ENCODE results near the gene ACAD8. TPM values are rescaled to one million over a fixed set of nuclear protein-coding genes. Genes with fewer than 3 reads are reported as not detected.

The ACAD8 gene
- polyA plus RNA-seq, 1 donor from 2014 or later = 68.8 TPM

GRCh38 chr11:134215836-134216235 lies 37.5 kb upstream of the ACAD8 start:
- H3K9ac ChIP-seq (ENCODE audit: low read length) = no peak overlapping the region
- no peaks in the 10 kb centered on the region for H3K36me3 ChIP-seq (ENCODE audit: insufficient read depth, low read length)
- H3K9me3 ChIP-seq (ENCODE audit: low read length) = no peaks in the 10 kb centered on the region
- no peaks in the 10 kb centered on the region for H3K79me2 ChIP-seq (replicated peaks; ENCODE audit: insufficient read depth, low read length)
- no peak for TF ChIP-seq POLR2AphosphoS5 (IDR thresholded peaks at IDR 0.05)
- TF ChIP-seq MXI1 (conservative IDR thresholded peaks at IDR 0.05; ENCODE audit: poor library complexity, severe bottlenecking) = no peak
- TF ChIP-seq TAF1 (IDR thresholded peaks at IDR 0.05; ENCODE audit: low read depth) = no peak
- TF ChIP-seq, protein P1, sequence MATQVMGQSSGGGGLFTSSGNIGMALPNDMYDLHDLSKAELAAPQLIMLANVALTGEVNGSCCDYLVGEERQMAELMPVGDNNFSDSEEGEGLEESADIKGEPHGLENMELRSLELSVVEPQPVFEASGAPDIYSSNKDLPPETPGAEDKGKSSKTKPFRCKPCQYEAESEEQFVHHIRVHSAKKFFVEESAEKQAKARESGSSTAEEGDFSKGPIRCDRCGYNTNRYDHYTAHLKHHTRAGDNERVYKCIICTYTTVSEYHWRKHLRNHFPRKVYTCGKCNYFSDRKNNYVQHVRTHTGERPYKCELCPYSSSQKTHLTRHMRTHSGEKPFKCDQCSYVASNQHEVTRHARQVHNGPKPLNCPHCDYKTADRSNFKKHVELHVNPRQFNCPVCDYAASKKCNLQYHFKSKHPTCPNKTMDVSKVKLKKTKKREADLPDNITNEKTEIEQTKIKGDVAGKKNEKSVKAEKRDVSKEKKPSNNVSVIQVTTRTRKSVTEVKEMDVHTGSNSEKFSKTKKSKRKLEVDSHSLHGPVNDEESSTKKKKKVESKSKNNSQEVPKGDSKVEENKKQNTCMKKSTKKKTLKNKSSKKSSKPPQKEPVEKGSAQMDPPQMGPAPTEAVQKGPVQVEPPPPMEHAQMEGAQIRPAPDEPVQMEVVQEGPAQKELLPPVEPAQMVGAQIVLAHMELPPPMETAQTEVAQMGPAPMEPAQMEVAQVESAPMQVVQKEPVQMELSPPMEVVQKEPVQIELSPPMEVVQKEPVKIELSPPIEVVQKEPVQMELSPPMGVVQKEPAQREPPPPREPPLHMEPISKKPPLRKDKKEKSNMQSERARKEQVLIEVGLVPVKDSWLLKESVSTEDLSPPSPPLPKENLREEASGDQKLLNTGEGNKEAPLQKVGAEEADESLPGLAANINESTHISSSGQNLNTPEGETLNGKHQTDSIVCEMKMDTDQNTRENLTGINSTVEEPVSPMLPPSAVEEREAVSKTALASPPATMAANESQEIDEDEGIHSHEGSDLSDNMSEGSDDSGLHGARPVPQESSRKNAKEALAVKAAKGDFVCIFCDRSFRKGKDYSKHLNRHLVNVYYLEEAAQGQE (IDR thresholded peaks at IDR 0.05; ENCODE audit: borderline replicate concordance) = no peak
- no peak for TF ChIP-seq EZH2 (IDR thresholded peaks at IDR 0.05; ENCODE audit: borderline replicate concordance, insufficient read depth, low read length, poor library complexity, severe bottlenecking)
- TF ChIP-seq, protein P2, sequence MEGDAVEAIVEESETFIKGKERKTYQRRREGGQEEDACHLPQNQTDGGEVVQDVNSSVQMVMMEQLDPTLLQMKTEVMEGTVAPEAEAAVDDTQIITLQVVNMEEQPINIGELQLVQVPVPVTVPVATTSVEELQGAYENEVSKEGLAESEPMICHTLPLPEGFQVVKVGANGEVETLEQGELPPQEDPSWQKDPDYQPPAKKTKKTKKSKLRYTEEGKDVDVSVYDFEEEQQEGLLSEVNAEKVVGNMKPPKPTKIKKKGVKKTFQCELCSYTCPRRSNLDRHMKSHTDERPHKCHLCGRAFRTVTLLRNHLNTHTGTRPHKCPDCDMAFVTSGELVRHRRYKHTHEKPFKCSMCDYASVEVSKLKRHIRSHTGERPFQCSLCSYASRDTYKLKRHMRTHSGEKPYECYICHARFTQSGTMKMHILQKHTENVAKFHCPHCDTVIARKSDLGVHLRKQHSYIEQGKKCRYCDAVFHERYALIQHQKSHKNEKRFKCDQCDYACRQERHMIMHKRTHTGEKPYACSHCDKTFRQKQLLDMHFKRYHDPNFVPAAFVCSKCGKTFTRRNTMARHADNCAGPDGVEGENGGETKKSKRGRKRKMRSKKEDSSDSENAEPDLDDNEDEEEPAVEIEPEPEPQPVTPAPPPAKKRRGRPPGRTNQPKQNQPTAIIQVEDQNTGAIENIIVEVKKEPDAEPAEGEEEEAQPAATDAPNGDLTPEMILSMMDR (IDR thresholded peaks at IDR 0.05; ENCODE audit: poor library complexity, severe bottlenecking) = no peak
- TF ChIP-seq RAD21 (conservative IDR thresholded peaks at IDR 0.05) = no peak
- no peak for TF ChIP-seq SMC3 (conservative IDR thresholded peaks at IDR 0.05; ENCODE audit: poor library complexity)
- H3K27me3 ChIP-seq (ENCODE audit: insufficient read depth, low read depth, low read length) = no peaks in the 10 kb centered on the region
- H3K27ac ChIP-seq (ENCODE audit: low read length) = no peak overlapping the region
- H3F3A ChIP-seq (ENCODE audit: insufficient read depth, low read length, poor library complexity, severe bottlenecking) = no peaks in the 10 kb centered on the region
- no peaks in the 10 kb centered on the region for H3K9me2 ChIP-seq (ENCODE audit: insufficient read depth, low read length)
- H4K20me1 ChIP-seq (ENCODE audit: insufficient read depth) = no peaks in the 10 kb centered on the region
- no peak overlapping the region for H3K4me3 ChIP-seq (ENCODE audit: low read length)
- no peak overlapping the region for H2AFZ ChIP-seq (ENCODE audit: low read depth, low read length)
- H3K4me2 ChIP-seq (ENCODE audit: low read length) = no peak overlapping the region

GRCh38 chr11:134216816-134217215 lies 36.6 kb upstream of the ACAD8 start:
- Histone ChIP-seq H3K27ac (ENCODE audit: low read length) (no peak overlapping the region), H3K79me2 (replicated peaks; ENCODE audit: insufficient read depth, low read length) (no peaks in the 10 kb centered on the region), H3K9ac (ENCODE audit: low read length) (no peak overlapping the region), H3K36me3 (ENCODE audit: insufficient read depth, low read length) (no peaks in the 10 kb centered on the region), H3F3A (ENCODE audit: insufficient read depth, low read length, poor library complexity, severe bottlenecking) (no peaks in the 10 kb centered on the region), H3K27me3 (ENCODE audit: insufficient read depth, low read depth, low read length) (no peaks in the 10 kb centered on the region), H2AFZ (ENCODE audit: low read depth, low read length) (no peak overlapping the region), H3K9me2 (ENCODE audit: insufficient read depth, low read length) (no peaks in the 10 kb centered on the region), H3K4me2 (ENCODE audit: low read length) (no peak overlapping the region), H3K9me3 (ENCODE audit: low read length) (no peaks in the 10 kb centered on the region), H4K20me1 (ENCODE audit: insufficient read depth) (no peaks in the 10 kb centered on the region), H3K4me3 (ENCODE audit: low read length) (no peak overlapping the region)
- TF ChIP-seq MXI1 (conservative IDR thresholded peaks at IDR 0.05; ENCODE audit: poor library complexity, severe bottlenecking) (no peak), POLR2AphosphoS5 (IDR thresholded peaks at IDR 0.05) (no peak), RAD21 (conservative IDR thresholded peaks at IDR 0.05) (no peak), SMC3 (conservative IDR thresholded peaks at IDR 0.05; ENCODE audit: poor library complexity) (no peak)

DNA sequence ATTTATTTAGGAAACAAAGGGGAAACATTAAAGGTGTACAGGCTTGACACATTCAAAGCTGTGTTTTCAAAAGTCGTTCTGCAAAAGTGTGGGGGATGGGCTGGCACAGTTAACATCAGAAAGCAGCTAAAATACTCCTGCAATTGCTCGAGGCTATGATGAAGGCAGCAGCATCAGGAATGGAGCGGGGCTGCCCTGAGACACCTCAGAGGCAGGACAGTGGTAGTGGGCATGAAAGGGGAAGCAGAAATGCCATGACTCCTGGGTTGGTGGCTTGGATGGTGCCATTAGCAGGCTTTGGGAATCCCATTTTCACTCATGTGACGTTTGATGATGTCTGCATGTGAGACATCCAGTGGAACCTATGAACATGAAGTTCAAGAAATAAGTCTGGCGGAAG lies 30.2 kb upstream of the ACAD8 start:
- Histone ChIP-seq H3F3A (ENCODE audit: insufficient read depth, low read length, poor library complexity, severe bottlenecking) (no peaks in the 10 kb centered on the region), H3K9me3 (ENCODE audit: low read length) (no peaks in the 10 kb centered on the region), H3K4me3 (ENCODE audit: low read length) (peak overlapping the region; percentile 99), H3K27me3 (ENCODE audit: insufficient read depth, low read depth, low read length) (no peaks in the 10 kb centered on the region), H2AFZ (ENCODE audit: low read depth, low read length) (no peak overlapping the region), H3K9me2 (ENCODE audit: insufficient read depth, low read length) (no peaks in the 10 kb centered on the region), H4K20me1 (ENCODE audit: insufficient read depth) (no peaks in the 10 kb centered on the region), H3K4me2 (ENCODE audit: low read length) (peak overlapping the region; percentile 85), H3K27ac (ENCODE audit: low read length) (no peak overlapping the region), H3K36me3 (ENCODE audit: insufficient read depth, low read length) (no peaks in the 10 kb centered on the region), H3K79me2 (replicated peaks; ENCODE audit: insufficient read depth, low read length) (peaks cover 40% of the 10 kb centered on the region), H3K9ac (ENCODE audit: low read length) (peak overlapping the region; percentile 93)
- TF ChIP-seq TAF1 (IDR thresholded peaks at IDR 0.05; ENCODE audit: low read depth) (no peak), POLR2AphosphoS5 (IDR thresholded peaks at IDR 0.05) (no peak), RAD21 (conservative IDR thresholded peaks at IDR 0.05) (no peak), MXI1 (conservative IDR thresholded peaks at IDR 0.05; ENCODE audit: poor library complexity, severe bottlenecking) (no peak), EZH2 (IDR thresholded peaks at IDR 0.05; ENCODE audit: borderline replicate concordance, insufficient read depth, low read length, poor library complexity, severe bottlenecking) (no peak), EP300 (conservative IDR thresholded peaks at IDR 0.05; ENCODE audit: poor library complexity, severe bottlenecking) (no peak), SMC3 (conservative IDR thresholded peaks at IDR 0.05; ENCODE audit: poor library complexity) (no peak)
- TF ChIP-seq, protein P1 (IDR thresholded peaks at IDR 0.05; ENCODE audit: borderline replicate concordance) = no peak
- TF ChIP-seq, protein P2 (IDR thresholded peaks at IDR 0.05; ENCODE audit: poor library complexity, severe bottlenecking) = no peak
